ENCODE results near the gene SGTB. TPM values are rescaled to one million over a fixed set of nuclear protein-coding genes. Genes with fewer than 3 reads are reported as not detected.

SGTB gene
- total and polyA plus RNA-seq, 10 donors, result 2.0 to 16.3 (median 13.0) TPM

GRCh38 chr5:65718576-65719310, 3.2 kb downstream of the SGTB start:
- intact Hi-C loops (cut with DNase I; ENCODE audit: low total_unique reads), result no loop called here
- DNase-seq, result no peak
- H3K4me1 ChIP-seq, result peaks cover 0 to 73% (median 32%) of the 10 kb centered on the region in 6 donors
- H3K27me3 ChIP-seq (replicated peaks in 1 of 7), result no peaks in the 10 kb centered on the region
- peaks cover 0 to 45% (median 2%) of the 10 kb centered on the region in 6 donors for H3K36me3 ChIP-seq
- peak overlapping the region in 1 of 8 donors; percentile 99 for H3K4me3 ChIP-seq
- no peaks in the 10 kb centered on the region for H3K9me3 ChIP-seq
- H3K27ac ChIP-seq, result peak overlapping the region in 5 of 8 donors; percentile 25 to 96 (median 94)
- no peak for TF ChIP-seq POLR2AphosphoS5 (IDR thresholded peaks at IDR 0.05)
- no peak for TF ChIP-seq POLR2A (IDR thresholded peaks at IDR 0.05)
- TF ChIP-seq, protein P1, sequence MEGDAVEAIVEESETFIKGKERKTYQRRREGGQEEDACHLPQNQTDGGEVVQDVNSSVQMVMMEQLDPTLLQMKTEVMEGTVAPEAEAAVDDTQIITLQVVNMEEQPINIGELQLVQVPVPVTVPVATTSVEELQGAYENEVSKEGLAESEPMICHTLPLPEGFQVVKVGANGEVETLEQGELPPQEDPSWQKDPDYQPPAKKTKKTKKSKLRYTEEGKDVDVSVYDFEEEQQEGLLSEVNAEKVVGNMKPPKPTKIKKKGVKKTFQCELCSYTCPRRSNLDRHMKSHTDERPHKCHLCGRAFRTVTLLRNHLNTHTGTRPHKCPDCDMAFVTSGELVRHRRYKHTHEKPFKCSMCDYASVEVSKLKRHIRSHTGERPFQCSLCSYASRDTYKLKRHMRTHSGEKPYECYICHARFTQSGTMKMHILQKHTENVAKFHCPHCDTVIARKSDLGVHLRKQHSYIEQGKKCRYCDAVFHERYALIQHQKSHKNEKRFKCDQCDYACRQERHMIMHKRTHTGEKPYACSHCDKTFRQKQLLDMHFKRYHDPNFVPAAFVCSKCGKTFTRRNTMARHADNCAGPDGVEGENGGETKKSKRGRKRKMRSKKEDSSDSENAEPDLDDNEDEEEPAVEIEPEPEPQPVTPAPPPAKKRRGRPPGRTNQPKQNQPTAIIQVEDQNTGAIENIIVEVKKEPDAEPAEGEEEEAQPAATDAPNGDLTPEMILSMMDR (IDR thresholded peaks at IDR 0.05 in 8 of 11, conservative IDR thresholded peaks at IDR 0.05 in 3 of 11), result no peak

GRCh38 chr5:65708145-65708544, 13.8 kb downstream of the SGTB start:
- H3K9me3 ChIP-seq, result no peaks in the 10 kb centered on the region
- no peaks in the 10 kb centered on the region for H3K27me3 ChIP-seq (replicated peaks in 1 of 7)
- intact Hi-C loops (cut with DNase I; ENCODE audit: low total_unique reads), result no loop called here
- TF ChIP-seq POLR2AphosphoS5 (IDR thresholded peaks at IDR 0.05) (no peak), POLR2A (IDR thresholded peaks at IDR 0.05) (no peak)
- TF ChIP-seq, protein P1 (IDR thresholded peaks at IDR 0.05 in 8 of 11, conservative IDR thresholded peaks at IDR 0.05 in 3 of 11), result no peak
- WGBS, 5 donors, result 58 to 93% (median 86%) methylated on average over 4 of the region's 4 CpGs
- H3K4me1 ChIP-seq, result no peaks in the 10 kb centered on the region
- peaks cover 2 to 98% (median 36%) of the 10 kb centered on the region in 6 donors for H3K36me3 ChIP-seq
- no peak for DNase-seq
- no peak overlapping the region for H3K4me3 ChIP-seq
- H3K27ac ChIP-seq, result no peak overlapping the region

- Histone ChIP-seq H3K27me3 (replicated peaks in 1 of 7) (no peaks in the 10 kb centered on the region), H3K4me3 (no peak overlapping the region), H3K36me3 (peaks cover 2 to 98% (median 38%) of the 10 kb centered on the region in 6 donors), H3K9me3 (no peaks in the 10 kb centered on the region), H3K4me1 (no peaks in the 10 kb centered on the region), H3K27ac (no peak overlapping the region)
- intact Hi-C loops (cut with DNase I; ENCODE audit: low total_unique reads), result no loop called here
- WGBS, 5 donors, result 96 to 99% (median 96%) methylated on average over 4 of the region's 4 CpGs
- no peak for DNase-seq
- TF ChIP-seq, protein P1 (IDR thresholded peaks at IDR 0.05 in 8 of 11, conservative IDR thresholded peaks at IDR 0.05 in 3 of 11), result no peak
- TF ChIP-seq POLR2A (IDR thresholded peaks at IDR 0.05) (no peak), POLR2AphosphoS5 (IDR thresholded peaks at IDR 0.05) (no peak)
Measured at GRCh38 chr5:65707663-65708062, 14.2 kb downstream of the SGTB start.

- Histone ChIP-seq H3K27ac (no peak overlapping the region), H3K9me3 (no peaks in the 10 kb centered on the region), H3K4me1 (no peaks in the 10 kb centered on the region), H3K27me3 (replicated peaks in 1 of 7) (no peaks in the 10 kb centered on the region), H3K4me3 (no peak overlapping the region), H3K36me3 (peaks cover 2 to 95% (median 36%) of the 10 kb centered on the region in 6 donors)
- TF ChIP-seq, protein P1 (IDR thresholded peaks at IDR 0.05 in 8 of 11, conservative IDR thresholded peaks at IDR 0.05 in 3 of 11), result no peak
- TF ChIP-seq POLR2A (IDR thresholded peaks at IDR 0.05) (no peak), POLR2AphosphoS5 (IDR thresholded peaks at IDR 0.05) (no peak)
- intact Hi-C loops (cut with DNase I; ENCODE audit: low total_unique reads), result no loop called here
- 83 to 94% (median 94%) methylated on average over 2 of the region's 2 CpGs for WGBS, 5 donors
- no peak for DNase-seq
Measured at GRCh38 chr5:65704621-65705239, 17.2 kb downstream of the SGTB start.
